Measurements from ENCODE around the gene PIMREG. TPM values are rescaled to one million over a fixed set of nuclear protein-coding genes. Genes with fewer than 3 reads are reported as not detected.

PIMREG gene
- total RNA-seq, 1 donor from 2014 or later = 0.62 TPM

GRCh38 chr17:6470146-6470718, 26.0 kb downstream of the PIMREG start:
- ATAC-seq = no peak
- H3K4me1 ChIP-seq = no peaks in the 10 kb centered on the region
- no peak overlapping the region for H3K27ac ChIP-seq
- no peaks in the 10 kb centered on the region for H3K36me3 ChIP-seq
- intact Hi-C loops (cut with DNase I) = no loop called here
- DNase-seq = peak; percentile 28
- H3K27me3 ChIP-seq (ENCODE audit: low read depth) = no peaks in the 10 kb centered on the region
- no peaks in the 10 kb centered on the region for H3K9me3 ChIP-seq
- no peak for TF ChIP-seq CTCF (IDR thresholded peaks at IDR 0.05)
- H3K4me3 ChIP-seq = no peak overlapping the region

- no peak for DNase-seq
- intact Hi-C loops (cut with DNase I) = no loop called here
- TF ChIP-seq CTCF (IDR thresholded peaks at IDR 0.05) = no peak
Observed at GRCh38 chr17:6470751-6471521, 26.7 kb downstream of the PIMREG start.

GRCh38 chr17:6471531-6472465, 27.5 kb downstream of the PIMREG start:
- intact Hi-C loops (cut with DNase I) = no loop called here
- Histone ChIP-seq H3K9me3 (no peaks in the 10 kb centered on the region), H3K27me3 (ENCODE audit: low read depth) (no peaks in the 10 kb centered on the region), H3K4me3 (no peak overlapping the region), H3K36me3 (no peaks in the 10 kb centered on the region), H3K4me1 (no peaks in the 10 kb centered on the region), H3K27ac (no peak overlapping the region)
- DNase-seq = no peak
- TF ChIP-seq CTCF (IDR thresholded peaks at IDR 0.05) = no peak
- ATAC-seq = no peak

More at GRCh38 chr17:6470751-6471521, 26.7 kb downstream of the PIMREG start:
- Histone ChIP-seq H3K4me1 (no peaks in the 10 kb centered on the region), H3K36me3 (no peaks in the 10 kb centered on the region), H3K27ac (no peak overlapping the region), H3K27me3 (ENCODE audit: low read depth) (no peaks in the 10 kb centered on the region), H3K4me3 (no peak overlapping the region), H3K9me3 (no peaks in the 10 kb centered on the region)
- no peak for ATAC-seq

GRCh38 chr17:6472517-6472916, 28.3 kb downstream of the PIMREG start:
- no peaks in the 10 kb centered on the region for H3K27me3 ChIP-seq (ENCODE audit: low read depth)
- no peak for DNase-seq
- H3K4me1 ChIP-seq = no peaks in the 10 kb centered on the region
- no peak for TF ChIP-seq CTCF (IDR thresholded peaks at IDR 0.05)
- no peaks in the 10 kb centered on the region for H3K9me3 ChIP-seq
- H3K27ac ChIP-seq = no peak overlapping the region
- H3K36me3 ChIP-seq = no peaks in the 10 kb centered on the region
- intact Hi-C loops (cut with DNase I) = no loop called here
- no peak overlapping the region for H3K4me3 ChIP-seq
- no peak for ATAC-seq

- intact Hi-C loops (cut with DNase I) = no loop called here
- peak; percentile 86 for DNase-seq
Observed at GRCh38 chr17:6473128-6473767, 29.0 kb downstream of the PIMREG start.

More at GRCh38 chr17:6473128-6473767, 29.0 kb downstream of the PIMREG start:
- no peaks in the 10 kb centered on the region for H3K27me3 ChIP-seq (ENCODE audit: low read depth)
- ATAC-seq = peak; percentile 85 to 89
- H3K27ac ChIP-seq = no peak overlapping the region
- H3K4me3 ChIP-seq = no peak overlapping the region
- TF ChIP-seq CTCF (IDR thresholded peaks at IDR 0.05) = peak; percentile 98
- no peaks in the 10 kb centered on the region for H3K36me3 ChIP-seq
- no peaks in the 10 kb centered on the region for H3K4me1 ChIP-seq
- H3K9me3 ChIP-seq = no peaks in the 10 kb centered on the region

Data from lower lobe of right lung (tissue), 2 donors.